HepG2 (cell line): ENCODE measurements around the gene UBC. TPM values are rescaled to one million over a fixed set of nuclear protein-coding genes. Genes with fewer than 3 reads are reported as not detected.

ENCODE experiments used
- CENPT ChIP-seq: sonication (generic); formaldehyde crosslinking; IDR thresholded peaks from 2 replicates; pipeline ENCODE4 v1.8.0; 2022; ENCODE audit warnings: low read depth, mild to moderate bottlenecking, moderate library complexity, missing genetic modification reagents
- FIP1L1 ChIP-seq: fragments of 200-400 bp; formaldehyde crosslinking; IDR thresholded peaks from 2 replicates; pipeline ENCODE4 v1.6.1; 2018; ENCODE audit warnings: low read depth, mild to moderate bottlenecking, low read length, moderate library complexity, borderline replicate concordance; ENCODE audit not compliant: insufficient read depth
- KDM3A ChIP-seq: IDR thresholded peaks from 2 replicates; pipeline ENCODE4 v1.6.1; 2018; ENCODE audit warnings: low read depth, missing compliant biosample characterization
- SOX6 ChIP-seq, 2 experiments: fragments of 450-650 bp in 1 of 2; sonication (generic) in 1 of 2; formaldehyde crosslinking in 1 of 2; IDR thresholded peaks; 2 replicates each; pipeline versions ENCODE4 v1.4.0 to v1.6.1; 2017 to 2020; ENCODE audit warnings: antibody characterized with exemption in 1 of 2, mild to moderate bottlenecking in 1 of 2, missing genetic modification reagents in 1 of 2
- STAT5B ChIP-seq: sonication (generic); formaldehyde crosslinking; IDR thresholded peaks from 2 replicates; pipeline ENCODE4 v1.4.0; 2020; ENCODE audit warnings: missing genetic modification reagents
- ZKSCAN5 ChIP-seq: sonication (generic); formaldehyde crosslinking; IDR thresholded peaks from 2 replicates; pipeline ENCODE4 v1.5.1; 2020; ENCODE audit warnings: mild to moderate bottlenecking, missing genetic modification reagents
- ZNF253 ChIP-seq: sonication (generic); formaldehyde crosslinking; IDR thresholded peaks from 2 replicates; pipeline ENCODE4 v1.8.0; 2022; ENCODE audit warnings: mild to moderate bottlenecking, missing genetic modification reagents, borderline replicate concordance
- ZNF619 ChIP-seq: sonication (generic); formaldehyde crosslinking; IDR thresholded peaks from 2 replicates; pipeline ENCODE4 v1.4.0; 2020; ENCODE audit warnings: mild to moderate bottlenecking, missing genetic modification reagents
- ZNF878 ChIP-seq: sonication (generic); formaldehyde crosslinking; IDR thresholded peaks from 2 replicates; pipeline ENCODE4 v1.8.1; 2023; ENCODE audit warnings: mild to moderate bottlenecking, missing genetic modification reagents, moderate library complexity
- polyA plus RNA-seq, 8 experiments: library from polyadenylated mRNA; depleted of rRNA in 3 of 8; stranded (reverse) in 7 of 8; unstranded in 1 of 8; fragments of >200 nt; fragmentation: Illumina TruSeq in 4 of 8; extraction: Trizol in 4 of 8; gene quantifications; 2 replicates each; pipeline versions ENCODE4 v1.2.1 to v1.2.3, GENCODE V29; 2011 to 2016; ENCODE audit warnings: low read depth in 4 of 8, missing spikeins in 1 of 8, mixed read lengths in 1 of 8; ENCODE audit not compliant: insufficient read depth in 1 of 8
- total RNA-seq, 5 experiments: library from RNA; depleted of rRNA; stranded (reverse); fragments of >200 nt; fragmentation: Illumina TruSeq; extraction: Trizol; gene quantifications; 2 replicates each; pipeline ENCODE4 v1.2.3, GENCODE V29; 2016; ENCODE audit warnings: low read depth in 1 of 5
- TF ChIP-seq, protein P1 (sequence below): sonication (generic); formaldehyde crosslinking; conservative IDR thresholded peaks from 2 replicates; pipeline ENCODE4 v1.4.0; 2020; ENCODE audit warnings: missing genetic modification reagents
- TF ChIP-seq, protein P2 (sequence below): sonication (generic); formaldehyde crosslinking; IDR thresholded peaks from 2 replicates; pipeline ENCODE4 v1.4.0; 2020; ENCODE audit warnings: missing genetic modification reagents, borderline replicate concordance
- TF ChIP-seq, protein P3 (sequence below), 2 experiments: sonication (generic) in 1 of 2; formaldehyde crosslinking in 1 of 2; IDR thresholded peaks; 2 replicates each; pipeline versions ENCODE4 v1.4.0 to v1.6.1; 2016 to 2020; ENCODE audit warnings: borderline replicate concordance in 1 of 2, low read depth in 1 of 2, mild to moderate bottlenecking in 1 of 2, missing genetic modification reagents in 1 of 2
- TF ChIP-seq, protein P4 (sequence below), 2 experiments: fragments of 450-650 bp in 1 of 2; sonication (generic) in 1 of 2; formaldehyde crosslinking; IDR thresholded peaks; 2 replicates each; pipeline versions ENCODE4 v1.5.0 to v1.8.0; 2020 to 2022; ENCODE audit warnings: mild to moderate bottlenecking in 1 of 2, missing genetic modification reagents in 1 of 2
- TF ChIP-seq, protein P5 (sequence below): sonication (generic); formaldehyde crosslinking; IDR thresholded peaks from 2 replicates; pipeline ENCODE4 v1.4.0; 2020; ENCODE audit warnings: missing genetic modification reagents, mild to moderate bottlenecking, borderline replicate concordance

UBC gene
- total and polyA plus RNA-seq, 2 of the 13 experiments (the other 11 are each of a cell fraction or from before 2014, with no cell fraction given): 805 to 1,432 TPM

DNA sequence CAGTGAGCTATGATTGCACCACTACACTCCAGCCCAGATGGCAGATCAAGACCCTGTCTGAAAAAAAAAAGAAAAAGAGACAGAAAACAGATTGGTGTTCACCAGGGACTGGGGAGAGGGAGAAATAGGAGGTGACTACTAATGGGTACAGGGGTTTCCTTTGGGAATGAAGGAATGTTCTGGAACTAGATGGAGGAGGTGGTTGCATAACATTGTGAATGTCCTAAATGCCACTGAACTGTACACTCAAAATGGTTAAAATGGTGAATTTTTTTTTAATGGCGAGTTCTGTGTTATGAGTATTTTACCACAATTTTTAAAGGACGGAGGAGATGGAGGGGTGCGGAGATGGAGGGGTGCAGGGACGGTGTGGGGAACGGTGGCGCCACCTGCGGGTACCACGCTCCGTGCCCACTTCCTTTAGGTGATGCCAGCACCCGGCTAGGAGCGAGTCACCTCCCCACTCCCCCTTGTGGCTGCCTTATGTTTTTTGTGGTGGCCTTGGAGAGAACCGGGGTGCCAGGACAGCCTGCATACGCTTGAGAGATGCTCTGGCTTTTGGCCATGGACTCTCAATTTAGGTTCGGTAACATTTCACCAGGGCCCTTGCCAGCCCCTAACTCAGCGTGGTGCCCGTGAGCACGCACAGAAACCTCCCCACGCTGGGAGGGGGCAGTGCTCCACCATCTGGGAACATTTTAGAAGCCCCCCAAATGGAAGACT lies 16.1 kb downstream of the UBC start (continued):
- TF ChIP-seq, protein P1, sequence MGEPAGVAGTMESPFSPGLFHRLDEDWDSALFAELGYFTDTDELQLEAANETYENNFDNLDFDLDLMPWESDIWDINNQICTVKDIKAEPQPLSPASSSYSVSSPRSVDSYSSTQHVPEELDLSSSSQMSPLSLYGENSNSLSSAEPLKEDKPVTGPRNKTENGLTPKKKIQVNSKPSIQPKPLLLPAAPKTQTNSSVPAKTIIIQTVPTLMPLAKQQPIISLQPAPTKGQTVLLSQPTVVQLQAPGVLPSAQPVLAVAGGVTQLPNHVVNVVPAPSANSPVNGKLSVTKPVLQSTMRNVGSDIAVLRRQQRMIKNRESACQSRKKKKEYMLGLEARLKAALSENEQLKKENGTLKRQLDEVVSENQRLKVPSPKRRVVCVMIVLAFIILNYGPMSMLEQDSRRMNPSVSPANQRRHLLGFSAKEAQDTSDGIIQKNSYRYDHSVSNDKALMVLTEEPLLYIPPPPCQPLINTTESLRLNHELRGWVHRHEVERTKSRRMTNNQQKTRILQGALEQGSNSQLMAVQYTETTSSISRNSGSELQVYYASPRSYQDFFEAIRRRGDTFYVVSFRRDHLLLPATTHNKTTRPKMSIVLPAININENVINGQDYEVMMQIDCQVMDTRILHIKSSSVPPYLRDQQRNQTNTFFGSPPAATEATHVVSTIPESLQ (CRISPR knock-in tag): no peak
- TF ChIP-seq, protein P2, sequence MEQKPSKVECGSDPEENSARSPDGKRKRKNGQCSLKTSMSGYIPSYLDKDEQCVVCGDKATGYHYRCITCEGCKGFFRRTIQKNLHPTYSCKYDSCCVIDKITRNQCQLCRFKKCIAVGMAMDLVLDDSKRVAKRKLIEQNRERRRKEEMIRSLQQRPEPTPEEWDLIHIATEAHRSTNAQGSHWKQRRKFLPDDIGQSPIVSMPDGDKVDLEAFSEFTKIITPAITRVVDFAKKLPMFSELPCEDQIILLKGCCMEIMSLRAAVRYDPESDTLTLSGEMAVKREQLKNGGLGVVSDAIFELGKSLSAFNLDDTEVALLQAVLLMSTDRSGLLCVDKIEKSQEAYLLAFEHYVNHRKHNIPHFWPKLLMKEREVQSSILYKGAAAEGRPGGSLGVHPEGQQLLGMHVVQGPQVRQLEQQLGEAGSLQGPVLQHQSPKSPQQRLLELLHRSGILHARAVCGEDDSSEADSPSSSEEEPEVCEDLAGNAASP (CRISPR knock-in tag): peak; percentile 41; the same call in 1 of the 2 replicates
- no peak for TF ChIP-seq ZKSCAN5 (CRISPR knock-in tag)
- TF ChIP-seq FIP1L1: no peak
- TF ChIP-seq, protein P3, sequence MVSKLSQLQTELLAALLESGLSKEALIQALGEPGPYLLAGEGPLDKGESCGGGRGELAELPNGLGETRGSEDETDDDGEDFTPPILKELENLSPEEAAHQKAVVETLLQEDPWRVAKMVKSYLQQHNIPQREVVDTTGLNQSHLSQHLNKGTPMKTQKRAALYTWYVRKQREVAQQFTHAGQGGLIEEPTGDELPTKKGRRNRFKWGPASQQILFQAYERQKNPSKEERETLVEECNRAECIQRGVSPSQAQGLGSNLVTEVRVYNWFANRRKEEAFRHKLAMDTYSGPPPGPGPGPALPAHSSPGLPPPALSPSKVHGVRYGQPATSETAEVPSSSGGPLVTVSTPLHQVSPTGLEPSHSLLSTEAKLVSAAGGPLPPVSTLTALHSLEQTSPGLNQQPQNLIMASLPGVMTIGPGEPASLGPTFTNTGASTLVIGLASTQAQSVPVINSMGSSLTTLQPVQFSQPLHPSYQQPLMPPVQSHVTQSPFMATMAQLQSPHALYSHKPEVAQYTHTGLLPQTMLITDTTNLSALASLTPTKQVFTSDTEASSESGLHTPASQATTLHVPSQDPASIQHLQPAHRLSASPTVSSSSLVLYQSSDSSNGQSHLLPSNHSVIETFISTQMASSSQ (IDR thresholded peaks at IDR 0.05; ENCODE audit: low read depth): no peak
- TF ChIP-seq, protein P3 (CRISPR knock-in tag; IDR thresholded peaks at IDR 0.05; ENCODE audit: borderline replicate concordance): no peak
- no peak for TF ChIP-seq ZNF253
- no peak for TF ChIP-seq ZNF878 (CRISPR knock-in tag)
- 0 out of 2 replicates have a peak, but pooled peaks have one; percentile 36 for TF ChIP-seq KDM3A
- TF ChIP-seq STAT5B: no peak
- TF ChIP-seq CENPT: no peak
- TF ChIP-seq, protein P4, sequence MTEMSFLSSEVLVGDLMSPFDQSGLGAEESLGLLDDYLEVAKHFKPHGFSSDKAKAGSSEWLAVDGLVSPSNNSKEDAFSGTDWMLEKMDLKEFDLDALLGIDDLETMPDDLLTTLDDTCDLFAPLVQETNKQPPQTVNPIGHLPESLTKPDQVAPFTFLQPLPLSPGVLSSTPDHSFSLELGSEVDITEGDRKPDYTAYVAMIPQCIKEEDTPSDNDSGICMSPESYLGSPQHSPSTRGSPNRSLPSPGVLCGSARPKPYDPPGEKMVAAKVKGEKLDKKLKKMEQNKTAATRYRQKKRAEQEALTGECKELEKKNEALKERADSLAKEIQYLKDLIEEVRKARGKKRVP (CRISPR knock-in tag; IDR thresholded peaks at IDR 0.05): no peak
- no peak for TF ChIP-seq SOX6 (IDR thresholded peaks at IDR 0.05)
- peak; percentile 52; the same call in 1 of the 2 replicates for TF ChIP-seq SOX6 (CRISPR knock-in tag; IDR thresholded peaks at IDR 0.05)
- no peak for TF ChIP-seq ZNF619 (CRISPR knock-in tag)
- TF ChIP-seq, protein P5, sequence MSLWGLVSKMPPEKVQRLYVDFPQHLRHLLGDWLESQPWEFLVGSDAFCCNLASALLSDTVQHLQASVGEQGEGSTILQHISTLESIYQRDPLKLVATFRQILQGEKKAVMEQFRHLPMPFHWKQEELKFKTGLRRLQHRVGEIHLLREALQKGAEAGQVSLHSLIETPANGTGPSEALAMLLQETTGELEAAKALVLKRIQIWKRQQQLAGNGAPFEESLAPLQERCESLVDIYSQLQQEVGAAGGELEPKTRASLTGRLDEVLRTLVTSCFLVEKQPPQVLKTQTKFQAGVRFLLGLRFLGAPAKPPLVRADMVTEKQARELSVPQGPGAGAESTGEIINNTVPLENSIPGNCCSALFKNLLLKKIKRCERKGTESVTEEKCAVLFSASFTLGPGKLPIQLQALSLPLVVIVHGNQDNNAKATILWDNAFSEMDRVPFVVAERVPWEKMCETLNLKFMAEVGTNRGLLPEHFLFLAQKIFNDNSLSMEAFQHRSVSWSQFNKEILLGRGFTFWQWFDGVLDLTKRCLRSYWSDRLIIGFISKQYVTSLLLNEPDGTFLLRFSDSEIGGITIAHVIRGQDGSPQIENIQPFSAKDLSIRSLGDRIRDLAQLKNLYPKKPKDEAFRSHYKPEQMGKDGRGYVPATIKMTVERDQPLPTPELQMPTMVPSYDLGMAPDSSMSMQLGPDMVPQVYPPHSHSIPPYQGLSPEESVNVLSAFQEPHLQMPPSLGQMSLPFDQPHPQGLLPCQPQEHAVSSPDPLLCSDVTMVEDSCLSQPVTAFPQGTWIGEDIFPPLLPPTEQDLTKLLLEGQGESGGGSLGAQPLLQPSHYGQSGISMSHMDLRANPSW: no peak
